BE2C (cell line): ENCODE results near the gene PRAMEF9.
A peak's percentile ranks its signal among the peaks of the same experiment; 100 is the strongest.

Experiments
- DNase-seq: peaks from one replicate; pipeline ENCODE4 v3.0.0-alpha.2; 2020
- H3K27me3 ChIP-seq: fragments of 250-450 bp; sonication (Bioruptor Pico); 2 replicates; pipeline ENCODE4 v1.5.1; 2020; ENCODE audit warnings: mild to moderate bottlenecking
- H3K36me3 ChIP-seq: fragments of 250-450 bp; sonication (Bioruptor Pico); 2 replicates; pipeline ENCODE4 v1.5.1; 2020; ENCODE audit warnings: mild to moderate bottlenecking
- H3K4me1 ChIP-seq: fragments of 250-450 bp; sonication (Bioruptor Pico); 2 replicates; pipeline ENCODE4 v1.5.1; 2020
- H3K4me3 ChIP-seq: 2 replicates; pipeline ENCODE4 v1.5.1; 2011; ENCODE audit warnings: low read depth, low read length
- H3K9me3 ChIP-seq: fragments of 250-450 bp; sonication (Bioruptor Pico); 2 replicates; pipeline ENCODE4 v1.5.1; 2020
- CTCF ChIP-seq: IDR thresholded peaks from 2 replicates; pipeline ENCODE4 v1.5.1; 2012; ENCODE audit warnings: mild to moderate bottlenecking, low read depth, low read length

PRAMEF9 gene

GRCh38 chr1:13228343-13228781 is 56.7 kb downstream of the PRAMEF9 start:
- no peaks in the 10 kb centered on the region for H3K36me3 ChIP-seq
- no peaks in the 10 kb centered on the region for H3K27me3 ChIP-seq
- H3K4me3 ChIP-seq, result no peak overlapping the region
- H3K9me3 ChIP-seq, result no peaks in the 10 kb centered on the region
- H3K4me1 ChIP-seq, result no peaks in the 10 kb centered on the region
- peak; percentile 37 for DNase-seq
- TF ChIP-seq CTCF, result peak; percentile 51
